ENCODE results near the gene TBXAS1. TPM values are rescaled to one million over a fixed set of nuclear protein-coding genes. Genes with fewer than 3 reads are reported as not detected.
A peak's percentile ranks its signal among the peaks of the same experiment; 100 is the strongest.

The TBXAS1 gene
- total and polyA plus RNA-seq, 2 donors (not counting 3 experiments of a cell fraction or from before 2014, with no cell fraction given): 2.1 to 4.3 TPM

GRCh38 chr7:139871331-139871730 lies 42.3 kb downstream of the TBXAS1 start:
- DNase-seq (ENCODE audit: low read depth, low spot score) (peak; percentile 83), FAIRE-seq (peak; percentile 58)
- no TSS peak for BruUV-seq (replicated peaks)
- POLR2A ChIA-PET: no interaction called here
- intact Hi-C loops (cut with micrococcal nuclease): loop anchor here (2.0 to 5.0 kb wide), 2 partner anchors 45 to 94 kb away; partner anchors contain the start of gene HIPK2
- dilution Hi-C loops (cut with MboI; ENCODE audit: extremely low pct_ligation_motif_present, low sequenced_read_pairs): no loop called here
- no peaks in the 10 kb centered on the region for H3K79me2 ChIP-seq (ENCODE audit: control insufficient read depth, insufficient read depth, low read length)
- CTCF ChIA-PET: interaction anchor here (0.9 to 1.0 kb wide), 2 partner anchors 93 to 372 kb away, joined by 3 read pairs; partner anchors contain the start of gene HIPK2
- peak overlapping the region; percentile 50 for H2AFZ ChIP-seq (ENCODE audit: low read depth, low read length)
- H3K4me2 ChIP-seq (ENCODE audit: insufficient read depth, low read length): peak overlapping the region; percentile 2
- no peaks in the 10 kb centered on the region for H3K36me3 ChIP-seq (ENCODE audit: control insufficient read depth in 2 of 2, extremely low read depth in 1 of 2, insufficient read depth in 2 of 2, low read length in 2 of 2)
- no peak overlapping the region for H3K27ac ChIP-seq (ENCODE audit: insufficient read depth, low read depth, low read length)
- no peak for TF ChIP-seq JUN (IDR thresholded peaks at IDR 0.05; ENCODE audit: borderline replicate concordance, insufficient read depth, insufficient read length, low read depth)
- no peak for TF ChIP-seq POLR2A (IDR thresholded peaks at IDR 0.05; ENCODE audit: low read depth, low read length)
- no peak for TF ChIP-seq MYC (IDR thresholded peaks at IDR 0.05; ENCODE audit: low read depth, low read length)
- TF ChIP-seq EZH2 (IDR thresholded peaks at IDR 0.05; ENCODE audit: borderline replicate concordance, low read depth, low read length, severe bottlenecking): no peak
- TF ChIP-seq FOS (IDR thresholded peaks at IDR 0.05; ENCODE audit: borderline replicate concordance, insufficient read depth, low read length): no peak
- TF ChIP-seq CTCF (IDR thresholded peaks at IDR 0.05; ENCODE audit: extremely low read depth in 1 of 2, insufficient read depth in 1 of 2, low read depth in 1 of 2, low read length in 2 of 2): no peak
- no peak for TF ChIP-seq GATA2 (IDR thresholded peaks at IDR 0.05; ENCODE audit: insufficient read depth, insufficient read length, low read depth, low read length)
- TF ChIP-seq MAX (IDR thresholded peaks at IDR 0.05; ENCODE audit: insufficient read depth, insufficient read length): no peak
- no peak for TF ChIP-seq POLR2AphosphoS5 (IDR thresholded peaks at IDR 0.05; ENCODE audit: insufficient read depth, low read depth, low read length)
- no peak overlapping the region for H3K4me3 ChIP-seq (replicated peaks in 1 of 3; ENCODE audit: insufficient read depth in 1 of 3, low read depth in 1 of 3, low read length in 3 of 3)
- H3K4me1 ChIP-seq (ENCODE audit: control insufficient read depth, extremely low read depth, insufficient read depth, low read length): peaks cover 14% of the 10 kb centered on the region
- no peaks in the 10 kb centered on the region for H3K9me3 ChIP-seq (replicated peaks; ENCODE audit: control insufficient read depth, insufficient read depth, low read length)
- H3K9ac ChIP-seq (replicated peaks; ENCODE audit: extremely low read depth, insufficient read depth, low read length): no peak overlapping the region
- no peaks in the 10 kb centered on the region for H4K20me1 ChIP-seq (replicated peaks; ENCODE audit: control insufficient read depth, extremely low read depth, insufficient read depth, low read length)
- no peaks in the 10 kb centered on the region for H3K9me1 ChIP-seq (replicated peaks; ENCODE audit: control insufficient read depth, extremely low read depth, insufficient read depth, low read length)
- no peaks in the 10 kb centered on the region for H3K27me3 ChIP-seq (ENCODE audit: control insufficient read depth in 2 of 2, insufficient read depth in 2 of 2, low read length in 2 of 2)
